HL-60/S4 treated with phorbol 12-myristate 13-acetate at 8.2 ng/mL for 4 days and 3 days (cell line): Measurements from ENCODE around the gene SPINK14.

Experiments used
- in situ Hi-C: fragments of 300-500 bp; cut with MboI; formaldehyde crosslinking; loops from 2 replicates; pipeline ENCODE4 v1.15.0; 2022; ENCODE audit warnings: low sequenced_read_pairs

The SPINK14 gene

GRCh38 chr5:148168246-148168645 is at the start of gene SPINK14:
TSS of gene SPINK14 (plus strand) at chr5:148168546. CDS start at chr5:148169733, 1,187 bp downstream.
- in situ Hi-C loops = no loop called here

- in situ Hi-C loops = no loop called here
These were observed 48.0 kb upstream of the SPINK14 start for GRCh38 chr5:148120317-148120716.

GRCh38 chr5:148125641-148126040 is 42.7 kb upstream of the SPINK14 start:
- in situ Hi-C loops = no loop called here

- in situ Hi-C loops = no loop called here
These were observed 33.0 kb upstream of the SPINK14 start for GRCh38 chr5:148135091-148136048.

- in situ Hi-C loops = no loop called here
These were observed 27.5 kb upstream of the SPINK14 start for GRCh38 chr5:148140846-148141245.

GRCh38 chr5:148141645-148142044 is 26.7 kb upstream of the SPINK14 start:
- in situ Hi-C loops = no loop called here

GRCh38 chr5:148145916-148146315 is 22.4 kb upstream of the SPINK14 start:
- in situ Hi-C loops = no loop called here

- in situ Hi-C loops = no loop called here
These were observed 21.9 kb upstream of the SPINK14 start for GRCh38 chr5:148146487-148146886.

- in situ Hi-C loops = no loop called here
These were observed 20.9 kb upstream of the SPINK14 start for GRCh38 chr5:148147415-148147814.

GRCh38 chr5:148151872-148152271 is 16.5 kb upstream of the SPINK14 start:
- in situ Hi-C loops = no loop called here

- in situ Hi-C loops = no loop called here
These were observed 15.6 kb upstream of the SPINK14 start for GRCh38 chr5:148152781-148153180.

GRCh38 chr5:148156609-148157008 is 11.7 kb upstream of the SPINK14 start:
- in situ Hi-C loops = no loop called here

- in situ Hi-C loops = no loop called here
These were observed 6.3 kb upstream of the SPINK14 start for GRCh38 chr5:148162038-148162437.

- in situ Hi-C loops = no loop called here
These were observed 5.0 kb upstream of the SPINK14 start for GRCh38 chr5:148163345-148163744.

GRCh38 chr5:148166550-148167283 is 1.6 kb upstream of the SPINK14 start:
- in situ Hi-C loops = no loop called here

- in situ Hi-C loops = no loop called here
These were observed 4.0 kb downstream of the SPINK14 start for GRCh38 chr5:148172377-148172776.

GRCh38 chr5:148176480-148176879 is 8.1 kb downstream of the SPINK14 start:
- in situ Hi-C loops = no loop called here

- in situ Hi-C loops = no loop called here
These were observed 8.9 kb downstream of the SPINK14 start for GRCh38 chr5:148177207-148177606.

GRCh38 chr5:148179234-148179824 is 11.0 kb downstream of the SPINK14 start:
- in situ Hi-C loops = no loop called here

- in situ Hi-C loops = no loop called here
These were observed 18.1 kb downstream of the SPINK14 start for GRCh38 chr5:148186248-148187003.

- in situ Hi-C loops = no loop called here
These were observed 22.7 kb downstream of the SPINK14 start for GRCh38 chr5:148191010-148191409.
